HG03460 (cell line): ENCODE data around the gene SH2D7.
A peak's percentile ranks its signal among the peaks of the same experiment; 100 is the strongest.

Source experiments
- ATAC-seq: cut with Tn5 transposase; IDR thresholded peaks from one replicate; pipeline ENCODE4 v1.9.1; 2021; ENCODE audit not compliant: unreplicated experiment

The SH2D7 gene

GRCh38 chr15:78077871-78078210 is 14.5 kb upstream of the SH2D7 start:
- ATAC-seq = no peak

- no peak for ATAC-seq
Measured at GRCh38 chr15:78079298-78080087, 12.9 kb upstream of the SH2D7 start.

GRCh38 chr15:78080088-78080460 is 12.3 kb upstream of the SH2D7 start:
- no peak for ATAC-seq

GRCh38 chr15:78082106-78082742 is 10.1 kb upstream of the SH2D7 start:
- ATAC-seq = no peak

GRCh38 chr15:78082743-78083110 is 9.6 kb upstream of the SH2D7 start:
- no peak for ATAC-seq

- no peak for ATAC-seq
Measured at GRCh38 chr15:78083186-78083585, 9.2 kb upstream of the SH2D7 start.

- peak; percentile 49 for ATAC-seq
Measured at GRCh38 chr15:78083687-78084448, 8.5 kb upstream of the SH2D7 start.

GRCh38 chr15:78084449-78084750 is 8.0 kb upstream of the SH2D7 start:
- ATAC-seq = no peak

GRCh38 chr15:78085928-78086327 is 6.4 kb upstream of the SH2D7 start:
- no peak for ATAC-seq

- peak; percentile 67 for ATAC-seq
Measured at GRCh38 chr15:78087951-78088772, 4.2 kb upstream of the SH2D7 start.

GRCh38 chr15:78088773-78089080 is 3.6 kb upstream of the SH2D7 start:
- no peak for ATAC-seq

GRCh38 chr15:78090422-78091063 is 1.8 kb upstream of the SH2D7 start:
- no peak for ATAC-seq

- no peak for ATAC-seq
Measured at GRCh38 chr15:78093242-78094020, 1.1 kb downstream of the SH2D7 start.

- no peak for ATAC-seq
Measured at GRCh38 chr15:78097667-78098066, 5.3 kb downstream of the SH2D7 start.

GRCh38 chr15:78098131-78098755 is 5.9 kb downstream of the SH2D7 start:
- ATAC-seq = no peak

- ATAC-seq = no peak
Measured at GRCh38 chr15:78100886-78101285, 8.5 kb downstream of the SH2D7 start.

GRCh38 chr15:78101423-78102105 is 9.2 kb downstream of the SH2D7 start:
- ATAC-seq = no peak

GRCh38 chr15:78102211-78102610 is 9.8 kb downstream of the SH2D7 start:
- ATAC-seq = no peak

- no peak for ATAC-seq
Measured at GRCh38 chr15:78102741-78103140, 10.4 kb downstream of the SH2D7 start.
